Metanephros (tissue), 1 donor: ENCODE data around the gene MRM1. TPM values are rescaled to one million over a fixed set of nuclear protein-coding genes. Genes with fewer than 3 reads are reported as not detected.

Source experiments
- total RNA-seq: library from RNA; depleted of rRNA; stranded (reverse); fragments of >200 nt; gene quantifications from one replicate; pipeline ENCODE4 v1.2.3, GENCODE V29; 2014

The MRM1 gene, protein sequence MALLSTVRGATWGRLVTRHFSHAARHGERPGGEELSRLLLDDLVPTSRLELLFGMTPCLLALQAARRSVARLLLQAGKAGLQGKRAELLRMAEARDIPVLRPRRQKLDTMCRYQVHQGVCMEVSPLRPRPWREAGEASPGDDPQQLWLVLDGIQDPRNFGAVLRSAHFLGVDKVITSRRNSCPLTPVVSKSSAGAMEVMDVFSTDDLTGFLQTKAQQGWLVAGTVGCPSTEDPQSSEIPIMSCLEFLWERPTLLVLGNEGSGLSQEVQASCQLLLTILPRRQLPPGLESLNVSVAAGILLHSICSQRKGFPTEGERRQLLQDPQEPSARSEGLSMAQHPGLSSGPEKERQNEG
- 5.6 TPM for total RNA-seq

DNA sequence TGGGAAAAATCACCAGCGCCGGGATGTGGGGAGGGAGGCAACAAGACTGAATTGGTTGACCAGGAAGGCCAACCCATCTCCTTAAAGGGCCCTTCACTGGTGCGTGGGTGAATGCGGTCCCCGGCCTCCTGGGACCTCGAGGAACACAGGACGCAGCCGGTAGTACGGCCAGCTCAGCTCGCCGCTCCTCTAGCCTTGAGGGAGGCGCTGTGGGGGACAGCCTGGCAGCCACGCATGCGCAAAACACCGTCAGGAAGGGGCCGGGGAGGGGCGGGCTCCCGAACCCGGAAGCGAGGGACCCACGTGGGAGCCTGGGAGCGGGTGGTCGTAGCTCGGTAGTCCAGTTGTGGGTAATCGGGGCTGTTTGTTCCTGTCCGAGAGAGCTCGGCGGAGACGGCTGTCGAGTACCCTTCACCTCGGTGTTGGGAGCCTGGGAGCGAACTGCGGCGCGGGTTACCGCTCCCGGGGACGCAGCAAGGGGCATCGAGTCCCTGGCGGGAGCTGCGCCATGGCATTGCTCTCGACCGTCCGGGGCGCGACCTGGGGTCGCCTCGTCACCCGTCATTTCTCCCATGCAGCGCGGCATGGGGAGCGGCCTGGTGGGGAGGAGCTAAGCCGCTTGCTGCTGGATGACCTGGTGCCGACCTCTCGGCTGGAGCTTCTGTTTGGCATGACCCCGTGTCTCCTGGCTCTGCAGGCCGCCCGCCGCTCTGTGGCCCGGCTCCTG, at the start of gene MRM1:
Gene MRM1 (plus strand): TSS at position 281 of the 727 bp plus-strand sequence. CDS start 228 bp downstream, at position 509.

DNA sequence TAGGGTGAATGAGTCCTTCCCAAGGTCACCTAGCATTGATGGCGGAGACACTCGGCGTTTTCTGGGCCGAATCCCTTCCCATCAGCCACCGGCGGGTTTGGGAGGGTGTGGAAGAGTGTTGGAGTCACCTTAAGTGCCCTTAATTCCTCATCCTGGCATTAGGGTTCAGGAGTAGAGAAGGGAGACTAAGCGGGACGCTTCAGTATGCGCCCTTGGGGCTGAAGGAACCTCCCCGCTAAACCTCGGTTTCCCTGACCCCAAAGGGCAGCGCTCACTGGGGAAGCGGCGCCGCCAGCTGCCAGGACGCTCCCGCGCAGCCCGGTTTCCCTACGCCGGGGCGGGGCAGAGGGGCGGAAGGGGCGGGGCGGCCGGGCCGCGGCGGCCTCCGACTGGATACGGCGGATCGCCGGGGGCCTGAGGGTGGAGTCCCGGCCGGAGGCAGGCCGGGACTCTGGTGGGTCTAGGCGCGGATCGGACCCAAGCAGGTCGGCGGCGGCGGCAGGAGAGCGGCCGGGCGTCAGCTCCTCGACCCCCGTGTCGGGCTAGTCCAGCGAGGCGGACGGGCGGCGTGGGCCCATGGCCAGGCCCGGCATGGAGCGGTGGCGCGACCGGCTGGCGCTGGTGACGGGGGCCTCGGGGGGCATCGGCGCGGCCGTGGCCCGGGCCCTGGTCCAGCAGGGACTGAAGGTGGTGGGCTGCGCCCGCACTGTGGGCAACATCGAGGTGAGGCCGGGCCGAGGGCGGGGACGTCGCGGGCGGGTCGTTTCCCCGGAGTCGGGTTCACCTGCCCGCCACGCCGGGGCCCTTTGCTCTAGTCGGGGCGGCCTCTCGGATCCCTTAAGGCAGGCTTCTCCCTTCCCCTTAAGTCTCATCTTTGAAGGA, 9.7 kb upstream of the MRM1 start, which contains the start of gene DHRS11:
Gene DHRS11 (plus strand): TSS at position 446 of the 882 bp plus-strand sequence. CDS start 131 bp downstream, at position 577.

Other genes with a start within 250 kb of the MRM1 start
- gene TBC1D3H, start 213.1 kb upstream of the MRM1 start, total RNA-seq, result not detected
- 40.2 TPM for gene ZNHIT3, start 114.9 kb upstream of the MRM1 start, total RNA-seq
- gene MYO19, start 66.7 kb upstream of the MRM1 start, total RNA-seq, result 66.2 TPM
- gene PIGW, start 66.6 kb upstream of the MRM1 start, total RNA-seq, result 5.5 TPM
- 71.6 TPM for gene GGNBP2, start 56.7 kb upstream of the MRM1 start, total RNA-seq
- gene DHRS11, start 9.7 kb upstream of the MRM1 start, total RNA-seq, result 15.2 TPM